ENCODE measurements around the gene HOXA2.

Gene HOXA2

DNA sequence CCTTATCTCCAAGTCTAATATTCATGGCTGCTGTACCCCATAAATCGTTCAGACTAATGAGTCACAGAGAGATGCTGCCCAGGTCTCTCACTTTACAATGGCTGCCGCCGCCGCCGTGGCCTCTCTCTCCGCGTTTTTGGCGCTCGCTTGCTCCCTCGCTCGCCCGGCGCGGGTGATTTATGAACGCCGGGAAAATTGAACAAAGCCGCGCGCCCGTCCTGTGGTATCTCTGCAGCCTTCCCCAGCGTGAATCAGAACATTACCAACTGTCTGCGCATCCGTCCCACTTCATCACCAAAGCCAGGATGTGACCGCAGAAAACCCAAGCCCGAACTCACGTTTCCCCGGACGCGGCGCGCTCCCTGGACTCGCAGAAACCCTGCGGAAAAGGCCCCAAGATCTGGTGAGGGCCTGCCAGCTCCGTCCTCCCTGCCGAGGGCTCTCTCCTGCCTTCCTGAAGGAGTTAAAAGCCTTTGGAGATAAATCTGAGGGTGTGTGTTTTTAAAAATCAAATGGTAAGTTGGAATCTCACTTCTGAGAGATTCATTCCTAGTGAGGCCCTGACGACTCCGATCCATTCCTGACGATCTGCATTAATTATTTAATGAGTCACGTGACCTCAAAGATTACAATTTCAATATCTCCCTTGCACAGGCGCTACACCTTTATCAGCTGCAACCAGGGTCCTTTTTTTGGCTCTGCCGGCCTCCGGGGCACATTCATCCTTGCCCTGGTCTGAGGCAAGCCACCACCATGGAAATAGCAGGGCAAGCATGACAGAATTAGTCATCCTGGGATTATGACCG, 21.8 kb upstream of the HOXA2 start:
- Histone ChIP-seq H3K9me3 (ENCODE audit: severe bottlenecking) (no peaks in the 10 kb centered on the region), H3K4me1 (ENCODE audit: insufficient read depth, poor library complexity, severe bottlenecking) (no peaks in the 10 kb centered on the region), H3K36me3 (ENCODE audit: low read depth) (no peaks in the 10 kb centered on the region), H3K4me3 (ENCODE audit: severe bottlenecking) (no peak overlapping the region), H3K27ac (ENCODE audit: poor library complexity, severe bottlenecking) (no peak overlapping the region), H3K27me3 (ENCODE audit: insufficient read depth, poor library complexity, severe bottlenecking) (no peaks in the 10 kb centered on the region)
- DNase-seq (ENCODE audit: low spot score) (peak; percentile 51), ATAC-seq (ENCODE audit: low read depth) (no peak)
- TF ChIP-seq, protein P1, sequence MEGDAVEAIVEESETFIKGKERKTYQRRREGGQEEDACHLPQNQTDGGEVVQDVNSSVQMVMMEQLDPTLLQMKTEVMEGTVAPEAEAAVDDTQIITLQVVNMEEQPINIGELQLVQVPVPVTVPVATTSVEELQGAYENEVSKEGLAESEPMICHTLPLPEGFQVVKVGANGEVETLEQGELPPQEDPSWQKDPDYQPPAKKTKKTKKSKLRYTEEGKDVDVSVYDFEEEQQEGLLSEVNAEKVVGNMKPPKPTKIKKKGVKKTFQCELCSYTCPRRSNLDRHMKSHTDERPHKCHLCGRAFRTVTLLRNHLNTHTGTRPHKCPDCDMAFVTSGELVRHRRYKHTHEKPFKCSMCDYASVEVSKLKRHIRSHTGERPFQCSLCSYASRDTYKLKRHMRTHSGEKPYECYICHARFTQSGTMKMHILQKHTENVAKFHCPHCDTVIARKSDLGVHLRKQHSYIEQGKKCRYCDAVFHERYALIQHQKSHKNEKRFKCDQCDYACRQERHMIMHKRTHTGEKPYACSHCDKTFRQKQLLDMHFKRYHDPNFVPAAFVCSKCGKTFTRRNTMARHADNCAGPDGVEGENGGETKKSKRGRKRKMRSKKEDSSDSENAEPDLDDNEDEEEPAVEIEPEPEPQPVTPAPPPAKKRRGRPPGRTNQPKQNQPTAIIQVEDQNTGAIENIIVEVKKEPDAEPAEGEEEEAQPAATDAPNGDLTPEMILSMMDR (IDR thresholded peaks at IDR 0.05; ENCODE audit: poor library complexity, severe bottlenecking) = no peak

DNA sequence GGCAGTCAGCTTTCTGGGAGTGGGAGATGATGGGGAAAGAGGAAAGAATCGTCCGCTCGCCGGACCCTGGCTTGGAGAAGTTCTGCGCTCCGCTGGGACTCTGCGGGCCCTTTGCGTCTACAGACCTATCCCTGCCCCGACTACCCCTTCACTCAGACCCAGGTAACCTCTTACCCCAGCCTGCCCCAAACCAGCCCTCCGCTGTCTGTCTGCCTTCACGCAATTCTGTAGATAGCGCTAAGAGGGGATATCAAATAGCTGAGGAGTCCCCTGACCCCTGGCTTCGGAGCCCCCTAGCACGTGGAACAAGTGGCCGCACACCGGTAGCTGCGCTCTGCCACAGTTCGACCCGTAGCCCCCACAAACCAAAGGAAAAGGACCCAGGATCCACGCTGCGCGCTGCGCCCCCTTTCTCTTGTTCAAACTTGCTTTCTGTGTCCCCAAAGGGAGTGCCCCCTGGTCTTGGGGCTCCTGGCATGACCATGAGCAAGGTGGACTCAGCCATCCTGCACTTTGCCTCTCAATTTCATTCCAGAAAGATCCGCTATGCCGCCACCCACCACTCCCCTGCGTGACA, 21.1 kb upstream of the HOXA2 start:
- ATAC-seq (ENCODE audit: low read depth) (no peak), DNase-seq (ENCODE audit: low spot score) (peak; percentile 45)
- H3K36me3 ChIP-seq (ENCODE audit: low read depth) = no peaks in the 10 kb centered on the region
- H3K4me1 ChIP-seq (ENCODE audit: insufficient read depth, poor library complexity, severe bottlenecking) = no peaks in the 10 kb centered on the region
- H3K9me3 ChIP-seq (ENCODE audit: severe bottlenecking) = no peaks in the 10 kb centered on the region
- H3K27ac ChIP-seq (ENCODE audit: poor library complexity, severe bottlenecking) = no peak overlapping the region
- no peak overlapping the region for H3K4me3 ChIP-seq (ENCODE audit: severe bottlenecking)
- TF ChIP-seq, protein P1 (IDR thresholded peaks at IDR 0.05; ENCODE audit: poor library complexity, severe bottlenecking) = no peak
- H3K27me3 ChIP-seq (ENCODE audit: insufficient read depth, poor library complexity, severe bottlenecking) = no peaks in the 10 kb centered on the region

DNA sequence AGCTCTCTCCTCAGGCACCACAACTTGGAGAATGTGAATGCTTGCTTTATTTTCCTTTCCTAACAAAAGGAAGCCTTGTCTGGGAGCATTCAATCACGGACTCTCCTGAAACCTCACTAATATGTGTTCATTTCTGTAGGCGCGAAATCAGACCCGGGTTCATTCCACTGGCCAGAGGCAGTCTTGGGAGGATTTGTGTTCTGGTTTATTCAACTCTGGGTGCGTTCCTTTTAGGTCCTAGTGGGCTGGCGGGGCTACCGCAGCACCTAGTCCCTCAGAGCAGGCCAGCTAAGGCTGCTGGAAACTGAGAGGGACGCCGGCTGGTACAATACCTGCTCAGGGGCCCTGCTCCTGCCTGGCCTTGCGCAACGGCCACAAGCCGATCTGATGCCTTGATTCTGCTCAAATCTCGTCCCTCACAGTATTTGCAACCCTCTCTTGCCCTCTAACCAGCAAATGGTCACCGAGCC, 20.6 kb upstream of the HOXA2 start:
- Histone ChIP-seq H3K36me3 (ENCODE audit: low read depth) (no peaks in the 10 kb centered on the region), H3K27me3 (ENCODE audit: insufficient read depth, poor library complexity, severe bottlenecking) (no peaks in the 10 kb centered on the region), H3K9me3 (ENCODE audit: severe bottlenecking) (no peaks in the 10 kb centered on the region), H3K4me1 (ENCODE audit: insufficient read depth, poor library complexity, severe bottlenecking) (no peaks in the 10 kb centered on the region), H3K4me3 (ENCODE audit: severe bottlenecking) (no peak overlapping the region), H3K27ac (ENCODE audit: poor library complexity, severe bottlenecking) (no peak overlapping the region)
- TF ChIP-seq, protein P1 (IDR thresholded peaks at IDR 0.05; ENCODE audit: poor library complexity, severe bottlenecking) = no peak
- DNase-seq (ENCODE audit: low spot score) = peak; percentile 47
- ATAC-seq (ENCODE audit: low read depth) = no peak

DNA sequence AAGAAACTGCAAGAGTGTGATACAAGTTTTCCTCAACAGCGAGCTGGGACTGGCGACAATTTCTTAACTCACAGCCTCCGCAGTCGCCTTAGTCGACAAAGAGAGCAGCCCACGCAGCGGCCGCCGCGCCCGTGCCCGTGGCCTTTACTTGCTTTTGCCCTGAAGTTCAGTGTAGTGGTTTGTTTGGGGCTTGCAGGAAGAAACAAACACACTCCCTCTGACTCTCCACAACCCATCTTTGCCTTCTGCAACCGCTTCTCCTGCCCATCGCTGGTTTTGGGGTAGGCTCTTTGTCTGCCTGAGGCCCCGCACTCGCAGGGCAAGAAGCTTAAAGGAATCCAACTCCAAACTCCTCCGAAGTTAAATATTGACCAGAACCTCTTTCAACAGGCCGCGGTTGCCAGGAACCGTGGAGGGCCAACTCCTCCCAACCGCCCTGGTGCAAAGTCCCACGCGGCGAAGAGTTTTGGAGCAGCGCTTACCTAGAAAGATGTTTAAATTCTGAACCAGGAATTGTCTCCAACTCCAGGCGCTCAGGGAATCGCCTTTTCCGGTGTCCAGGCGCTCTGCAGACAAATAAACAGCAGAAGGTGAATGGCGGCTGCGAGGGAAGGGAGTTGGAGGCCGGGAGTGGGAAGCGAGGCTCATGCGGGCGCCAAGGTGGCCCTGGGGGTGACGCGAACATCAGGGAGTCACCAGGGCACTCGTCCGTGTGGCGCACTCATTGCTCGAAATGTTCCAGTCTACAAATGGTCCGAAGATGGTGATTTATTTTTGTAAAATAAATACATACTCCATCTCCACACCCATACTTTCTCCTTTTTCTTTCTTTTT, 19.8 kb upstream of the HOXA2 start:
- Histone ChIP-seq H3K4me3 (ENCODE audit: severe bottlenecking) (no peak overlapping the region), H3K9me3 (ENCODE audit: severe bottlenecking) (no peaks in the 10 kb centered on the region), H3K36me3 (ENCODE audit: low read depth) (no peaks in the 10 kb centered on the region), H3K27ac (ENCODE audit: poor library complexity, severe bottlenecking) (no peak overlapping the region), H3K4me1 (ENCODE audit: insufficient read depth, poor library complexity, severe bottlenecking) (no peaks in the 10 kb centered on the region), H3K27me3 (ENCODE audit: insufficient read depth, poor library complexity, severe bottlenecking) (no peaks in the 10 kb centered on the region)
- DNase-seq (ENCODE audit: low spot score) = peak; percentile 33
- TF ChIP-seq, protein P1 (IDR thresholded peaks at IDR 0.05; ENCODE audit: poor library complexity, severe bottlenecking) = no peak
- no peak for ATAC-seq (ENCODE audit: low read depth)

Data from RWPE2 (cell line).